Activated CD8-positive, alpha-beta memory T cell treated with anti-CD3 and anti-CD28 coated beads, Interleukin-2, amount 50 U/mL, for 48 hours (primary cell): Measurements from ENCODE around the gene KNCN.

ENCODE experiments used
- DNase-seq: peaks from one replicate; pipeline ENCODE4 v3.0.0-alpha.2; 2020

The KNCN gene

GRCh38 chr1:46539972-46540371 lies 11.5 kb downstream of the KNCN start:
- no peak for DNase-seq

DNA sequence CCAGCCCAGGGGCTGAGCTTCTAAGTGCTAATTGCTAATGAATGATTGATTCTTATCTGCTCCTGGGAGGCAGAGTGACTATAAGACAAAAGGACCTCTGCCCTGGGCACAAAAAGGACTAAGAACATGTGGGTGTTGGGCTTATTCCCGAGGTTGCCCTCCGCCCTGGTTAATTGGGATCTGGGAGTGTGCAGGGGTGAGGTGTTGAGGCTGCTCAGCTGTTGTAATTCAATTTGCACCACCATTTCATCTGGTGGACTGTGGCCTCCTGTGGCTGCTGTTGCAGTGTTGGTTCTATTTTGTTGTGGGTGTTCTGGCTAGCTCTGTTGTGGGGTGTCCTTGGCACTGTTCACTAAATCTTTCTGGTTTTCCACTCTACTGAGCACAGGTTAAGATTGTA lies 13.3 kb downstream of the KNCN start:
- no peak for DNase-seq

GRCh38 chr1:46537651-46538050 lies 13.8 kb downstream of the KNCN start:
- no peak for DNase-seq

DNA sequence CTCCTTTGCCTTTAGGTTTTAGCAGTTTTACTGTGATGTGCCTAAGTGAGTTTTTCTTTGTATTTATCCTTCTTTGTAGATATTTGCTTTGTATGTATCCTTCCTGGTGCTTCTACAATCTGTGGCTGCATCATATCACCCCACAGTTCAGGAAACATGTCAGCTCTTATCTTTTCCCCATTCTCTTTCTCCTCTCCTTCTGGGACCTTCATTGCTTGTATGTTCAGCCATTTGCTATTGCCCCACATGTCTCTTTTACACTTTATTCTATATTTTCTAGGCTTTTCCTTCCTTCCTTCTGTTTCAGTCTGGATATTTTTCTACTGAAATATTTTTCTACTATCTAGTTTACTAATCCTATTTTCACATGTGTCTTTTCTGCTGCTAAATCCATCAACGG lies 14.9 kb downstream of the KNCN start:
- no peak for DNase-seq

DNA sequence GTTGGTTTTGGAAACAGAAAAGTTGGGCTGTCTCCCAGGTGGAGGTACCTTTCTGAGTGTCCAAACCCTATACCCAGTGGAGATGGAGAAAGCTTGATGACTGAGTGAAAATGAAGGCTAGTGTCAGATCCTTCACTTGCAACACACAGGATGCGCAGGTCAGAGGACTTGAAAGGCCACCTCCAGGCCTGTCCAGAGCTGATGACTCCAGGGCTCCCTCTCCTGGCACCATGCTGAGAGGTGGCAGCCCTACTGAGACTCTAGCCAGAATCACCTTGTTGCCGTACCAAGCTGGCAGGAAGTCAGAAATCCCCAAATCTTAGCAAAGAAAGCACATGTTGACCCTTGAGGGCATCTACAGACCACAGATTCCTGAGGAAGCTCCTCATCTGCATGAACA lies 16.4 kb downstream of the KNCN start:
- DNase-seq = no peak

DNA sequence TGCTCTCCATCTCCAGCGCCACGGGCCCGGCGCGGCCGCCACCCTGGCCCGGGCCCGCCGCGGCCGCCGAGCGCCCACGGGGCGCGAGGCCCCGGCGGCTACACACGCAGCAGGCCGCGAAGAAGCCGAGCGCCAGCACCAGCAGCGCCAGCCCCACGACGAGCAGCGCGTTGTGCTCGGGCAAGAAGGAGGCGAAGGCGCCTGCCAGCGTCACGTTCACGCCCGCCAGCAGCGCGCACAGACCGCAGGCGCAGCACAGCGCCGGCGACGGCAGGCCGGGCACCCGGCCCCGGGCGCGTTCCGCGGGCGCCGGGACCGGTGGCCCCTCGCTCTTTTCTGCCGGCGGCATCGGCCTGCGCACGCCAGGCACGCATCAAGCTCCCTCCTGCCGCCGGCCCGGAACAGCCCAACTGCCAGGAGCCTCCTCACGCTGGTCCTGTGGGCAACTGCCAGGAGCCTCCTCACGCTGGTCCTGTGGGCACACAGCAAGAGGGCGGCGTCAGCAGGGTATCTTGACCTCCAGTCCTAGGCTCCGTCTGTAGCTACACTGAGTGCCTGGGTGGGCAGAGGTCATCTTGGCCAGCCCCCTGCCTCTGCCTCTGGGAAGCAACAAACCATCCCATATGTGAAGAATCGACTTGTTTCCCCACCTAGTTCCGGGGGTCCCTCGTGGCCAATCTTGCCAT lies 18.1 kb downstream of the KNCN start:
- DNase-seq = peak; percentile 71

DNA sequence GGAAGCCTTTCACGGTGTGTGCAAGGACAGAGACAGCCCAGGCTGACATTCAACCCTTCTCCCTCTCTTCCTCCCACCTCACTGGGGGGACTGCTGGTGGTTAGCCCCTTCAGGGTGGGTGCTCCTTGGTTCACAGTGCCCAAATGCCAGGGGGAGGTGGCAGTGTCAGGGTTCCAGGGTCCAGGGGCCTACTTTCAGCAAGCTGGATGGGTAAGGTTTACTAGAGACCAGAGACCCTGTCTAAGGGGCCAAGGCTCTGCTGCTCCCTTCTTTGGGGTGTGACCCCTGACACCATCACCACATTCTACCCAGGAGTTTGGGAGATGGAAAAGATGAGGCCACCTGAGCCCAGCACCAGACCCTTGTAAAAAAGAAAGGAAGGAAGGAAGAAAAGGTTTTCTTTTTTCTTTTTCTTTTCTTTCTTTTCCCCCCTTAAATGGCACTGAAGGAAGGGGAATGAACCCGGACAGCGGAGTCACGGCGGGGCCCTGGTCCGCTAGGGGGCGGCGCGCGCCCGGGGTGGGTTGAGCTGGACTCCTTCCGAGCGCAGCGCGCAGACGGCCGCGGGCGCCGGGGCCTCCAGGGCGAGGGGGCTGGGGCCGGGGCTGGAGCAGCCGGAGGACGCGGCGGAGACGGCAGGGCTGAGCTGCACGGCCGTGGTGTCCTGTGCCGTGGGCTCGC lies 18.8 kb downstream of the KNCN start:
- DNase-seq = peak; percentile 88

DNA sequence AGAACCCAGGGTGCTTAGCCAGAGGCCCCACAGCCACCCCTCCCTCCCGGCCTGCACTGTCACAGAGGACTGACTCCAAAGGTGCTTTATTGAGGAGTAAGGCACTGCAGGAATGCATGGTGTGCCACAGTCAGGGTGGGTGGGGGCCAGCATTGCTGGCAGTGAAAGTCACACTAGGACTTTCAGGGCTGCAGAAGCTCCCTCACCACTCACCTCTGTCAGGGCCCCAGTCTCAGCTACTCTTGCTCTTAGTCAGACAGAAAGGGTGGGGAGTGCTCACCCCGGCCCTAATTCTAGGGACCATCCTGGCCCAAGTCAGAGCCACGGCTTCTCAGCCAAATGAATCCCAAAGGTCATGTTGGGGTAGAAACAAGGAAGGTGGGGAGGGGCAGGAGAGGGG lies 19.4 kb downstream of the KNCN start:
- DNase-seq = no peak

DNA sequence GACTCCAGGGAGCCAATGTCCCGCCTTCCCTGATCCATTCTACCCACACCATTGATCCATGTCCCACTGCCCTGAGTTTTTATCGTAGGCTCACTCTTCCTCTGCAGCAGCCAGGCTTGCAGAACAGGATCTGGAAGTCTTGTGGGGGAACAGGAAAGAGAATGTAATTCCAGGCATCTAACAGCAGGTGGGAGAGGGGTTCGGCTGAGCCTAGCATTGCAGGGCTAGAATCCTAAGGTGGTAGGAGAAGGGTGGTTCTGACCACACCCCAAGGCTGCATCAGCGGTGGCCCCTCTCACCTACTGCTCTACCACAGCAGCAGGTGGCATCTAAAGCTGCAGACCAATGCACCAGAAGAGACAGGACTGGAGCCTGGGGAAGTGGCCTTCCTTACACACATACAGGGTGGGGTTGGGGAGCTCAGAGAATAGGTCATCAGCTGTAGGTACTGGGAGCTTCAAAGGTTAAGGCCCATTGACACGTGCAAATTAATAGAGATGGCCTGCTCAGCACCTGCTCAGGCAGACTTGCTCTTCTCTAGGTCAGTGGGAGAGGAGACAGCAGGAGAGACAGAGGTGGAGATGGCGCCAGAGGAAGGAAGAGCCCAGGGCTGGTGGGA lies 20.5 kb downstream of the KNCN start:
- no peak for DNase-seq

DNA sequence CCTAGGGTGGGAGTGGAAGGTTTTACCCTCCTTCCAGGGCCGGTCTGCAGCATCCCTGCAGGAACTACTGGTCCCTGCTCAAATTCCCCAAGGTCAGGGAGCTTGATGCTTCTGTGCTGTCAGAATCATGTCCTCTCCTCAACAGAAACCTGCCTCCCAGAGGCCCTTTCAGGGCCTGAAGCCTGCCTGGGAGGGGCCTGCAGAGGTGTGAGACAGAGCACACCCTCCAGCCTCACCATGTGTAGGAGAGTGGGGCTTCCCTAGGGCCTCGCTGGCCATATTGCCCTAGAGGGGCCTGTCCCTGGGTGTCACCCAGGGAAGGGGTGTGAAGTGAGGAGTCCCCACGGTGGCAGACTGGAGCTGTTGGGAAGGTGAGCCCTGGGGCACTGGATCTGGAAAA lies 21.1 kb downstream of the KNCN start:
- DNase-seq = no peak

DNA sequence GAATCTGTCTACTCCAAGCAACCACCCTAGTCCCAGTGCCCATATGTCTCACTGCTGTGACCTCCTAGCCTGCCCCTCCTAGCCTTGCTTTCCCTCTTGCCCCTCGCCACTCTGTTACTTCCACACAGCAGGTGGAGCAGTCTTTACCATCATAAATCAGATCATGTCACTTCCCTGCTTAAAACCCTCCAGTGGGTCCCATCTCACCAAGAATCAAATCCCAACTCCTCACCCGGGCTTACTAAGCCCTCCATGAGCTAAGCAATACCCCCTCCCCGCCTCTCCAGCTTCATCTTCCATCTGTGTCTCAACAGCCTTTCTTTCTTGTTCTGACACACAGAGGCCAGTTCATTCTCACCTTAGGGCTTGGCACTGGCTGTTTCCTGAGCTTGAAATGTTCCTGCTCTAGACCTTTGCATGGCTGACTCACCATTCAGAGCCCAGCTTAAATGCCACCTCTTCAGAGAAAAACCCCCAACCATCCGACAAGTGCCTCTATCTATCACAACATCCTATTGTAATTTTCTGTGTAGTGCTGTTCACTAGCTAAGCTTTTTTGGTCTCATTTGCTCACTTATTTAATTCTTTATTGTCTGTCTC lies 22.3 kb downstream of the KNCN start:
- DNase-seq = no peak

GRCh38 chr1:46528297-46528955 lies 23.0 kb downstream of the KNCN start:
- DNase-seq = no peak

DNA sequence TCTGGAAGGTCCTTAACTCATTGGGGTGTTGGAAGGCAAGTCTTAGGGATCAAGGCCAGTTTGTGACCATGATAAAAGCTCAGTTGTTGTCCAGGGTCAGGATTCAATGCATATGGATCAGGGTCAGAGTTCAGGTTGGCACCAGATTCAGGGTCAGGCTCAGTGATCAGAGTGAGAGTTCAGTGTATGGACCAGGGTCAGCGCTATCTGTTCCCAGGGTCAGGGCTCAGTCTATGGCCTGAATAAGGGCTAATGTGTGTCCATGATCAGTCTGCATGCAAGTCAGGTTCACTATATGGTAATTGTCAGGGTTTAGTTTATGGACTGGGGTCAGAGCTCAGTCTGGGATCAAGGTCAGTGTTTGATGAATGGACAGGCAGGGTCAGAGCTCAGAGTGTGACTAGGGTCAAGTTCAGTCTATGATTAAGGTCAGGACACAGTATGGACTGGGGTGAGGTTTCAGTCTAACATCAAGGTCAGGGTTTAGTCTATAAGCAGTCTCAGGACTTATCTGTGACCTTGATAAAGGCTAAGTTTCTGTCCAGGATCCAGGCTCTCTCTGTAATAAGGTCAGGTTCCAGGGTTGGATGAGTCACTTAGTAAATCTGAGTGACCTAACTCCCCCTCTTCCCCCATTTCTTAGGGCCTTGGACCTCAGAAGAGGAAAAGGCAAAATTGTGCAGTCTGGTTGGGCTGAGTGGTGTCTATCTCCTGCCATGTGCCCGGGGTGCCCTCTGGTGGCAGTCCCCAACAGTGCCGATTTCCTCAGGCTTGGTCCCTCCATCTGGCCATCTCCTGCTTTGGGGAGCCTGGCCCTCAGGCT lies 23.8 kb downstream of the KNCN start:
- DNase-seq = peak; percentile 88

- no peak for DNase-seq
Observed at GRCh38 chr1:46526691-46527291, 24.7 kb downstream of the KNCN start.

DNA sequence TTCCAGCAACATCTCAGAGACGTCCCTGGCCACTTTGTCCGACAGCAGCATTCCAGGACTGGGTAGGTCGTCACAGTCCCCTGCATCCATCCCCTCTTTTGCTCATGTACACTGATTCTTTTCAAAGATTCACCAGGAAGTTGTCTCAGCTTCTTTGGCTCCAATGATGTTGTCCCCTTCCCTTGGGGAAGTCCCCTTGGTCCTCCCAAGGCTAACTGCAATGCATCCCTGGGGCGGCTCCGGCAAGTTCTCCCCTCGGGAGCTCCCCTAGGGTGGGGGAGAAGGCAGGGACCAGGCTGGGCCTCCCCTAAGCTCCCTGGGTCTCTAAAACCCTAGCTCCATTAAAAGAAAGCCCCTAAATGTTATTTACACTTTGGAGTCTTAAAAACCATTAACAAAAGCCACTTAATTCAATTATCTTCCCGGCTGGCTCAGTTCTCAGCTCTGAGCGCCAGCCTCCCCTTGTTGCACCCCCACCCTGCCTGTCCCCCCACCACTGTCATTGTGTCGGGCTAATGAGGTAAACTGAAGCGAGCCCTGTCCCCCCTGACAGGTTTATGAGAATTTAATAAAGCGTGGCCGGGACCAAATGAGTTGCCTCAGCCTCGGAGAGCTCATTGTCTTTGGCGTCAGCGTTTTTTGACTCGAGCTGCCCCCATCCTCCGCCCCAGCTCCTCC lies 25.3 kb downstream of the KNCN start:
- DNase-seq = no peak

- no peak for DNase-seq
Observed at GRCh38 chr1:46525253-46525983, 26.0 kb downstream of the KNCN start.

GRCh38 chr1:46524843-46525242 lies 26.6 kb downstream of the KNCN start:
- DNase-seq = no peak

DNA sequence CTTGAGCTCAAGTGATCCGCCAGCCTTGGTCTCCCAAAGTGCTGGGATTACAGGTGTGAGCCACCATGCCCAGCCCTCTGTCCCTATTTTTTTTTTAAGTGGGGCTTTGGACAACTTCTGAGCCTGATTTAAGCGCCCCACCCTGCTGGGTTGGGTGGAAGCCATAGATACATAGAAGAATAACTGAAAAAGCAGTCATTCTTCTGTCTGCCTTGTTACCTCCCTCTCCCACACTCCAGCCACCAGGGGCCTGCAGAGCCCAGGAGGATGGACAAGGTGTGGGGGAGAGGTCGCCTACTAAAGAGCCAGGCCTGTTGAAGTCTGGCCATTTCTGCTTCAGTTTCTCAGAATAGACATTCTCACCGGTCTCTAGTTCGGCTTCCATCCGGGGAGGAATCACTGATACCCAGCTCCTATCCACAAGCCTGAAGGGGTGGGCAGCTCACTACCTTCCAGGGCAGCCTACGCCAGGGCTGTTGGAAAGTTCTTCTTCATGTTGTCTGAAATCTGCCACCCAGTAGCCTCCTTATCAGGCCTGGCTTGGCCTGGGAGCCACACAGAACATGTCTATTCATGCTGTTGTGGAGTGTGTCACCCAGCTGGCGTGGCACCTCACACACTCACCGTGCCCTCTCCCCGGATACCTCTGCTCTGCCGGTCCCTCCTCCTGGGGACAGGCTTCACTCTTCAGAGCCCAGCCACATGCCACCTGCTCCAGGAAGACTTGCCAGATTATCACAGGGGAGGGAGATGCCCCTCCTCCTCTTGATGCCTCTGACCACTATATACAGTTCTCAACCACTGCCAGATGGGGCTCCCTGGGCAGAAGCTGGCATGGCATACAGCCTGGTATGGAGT lies 27.7 kb downstream of the KNCN start:
- DNase-seq = no peak

DNA sequence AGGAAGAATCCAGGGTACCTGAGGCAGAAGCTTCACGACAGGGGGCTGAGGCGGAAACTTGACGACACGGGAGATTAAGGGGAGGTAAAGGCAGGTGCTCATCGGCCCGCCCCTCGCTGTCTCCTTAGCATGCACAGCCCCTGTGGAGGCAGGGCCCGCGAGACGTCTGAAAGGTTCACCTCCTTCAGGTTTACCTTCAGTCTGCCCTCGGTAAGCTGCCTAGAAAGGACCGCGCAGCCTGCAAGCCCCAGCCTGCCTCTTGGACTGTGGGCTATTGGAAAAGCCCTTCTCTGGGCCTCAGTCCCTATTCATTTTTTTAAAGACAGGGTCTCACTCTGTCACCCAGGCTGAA lies 28.5 kb downstream of the KNCN start:
- DNase-seq = no peak
